Measurements from ENCODE around the gene PHLDA3.

PHLDA3 gene

GRCh38 chr1:201422436-201423030 lies 46.5 kb downstream of the PHLDA3 start:
- H3K27ac ChIP-seq (ENCODE audit: low read length), result no peak overlapping the region
- no peaks in the 10 kb centered on the region for H3K9me3 ChIP-seq (ENCODE audit: insufficient read depth, low read length)
- H3K4me3 ChIP-seq (ENCODE audit: low read length), result no peak overlapping the region
- H2AFZ ChIP-seq (ENCODE audit: low read depth, low read length), result no peak overlapping the region
- peaks cover 23% of the 10 kb centered on the region for H3K27me3 ChIP-seq (ENCODE audit: low read depth, low read length)
- H3K4me2 ChIP-seq (ENCODE audit: low read length), result no peak overlapping the region
- H3K36me3 ChIP-seq (replicated peaks; ENCODE audit: low read depth, low read length), result no peaks in the 10 kb centered on the region
- H3K9ac ChIP-seq (ENCODE audit: low read length), result no peak overlapping the region
- TF ChIP-seq CTCF (IDR thresholded peaks at IDR 0.05; ENCODE audit: low read depth, low read length) (no peak), EZH2phosphoT487 (IDR thresholded peaks at IDR 0.05; ENCODE audit: low read depth) (no peak)
- no peaks in the 10 kb centered on the region for H4K20me1 ChIP-seq (ENCODE audit: insufficient read depth, low read length)
- H3K79me2 ChIP-seq (ENCODE audit: low read length), result no peaks in the 10 kb centered on the region
- peaks cover 4% of the 10 kb centered on the region; the same call in 1 of the 2 replicates for H3K4me1 ChIP-seq (ENCODE audit: low read length)

GRCh38 chr1:201422026-201422425 lies 47.0 kb downstream of the PHLDA3 start:
- Histone ChIP-seq H3K4me3 (ENCODE audit: low read length) (no peak overlapping the region), H3K79me2 (ENCODE audit: low read length) (no peaks in the 10 kb centered on the region), H3K36me3 (replicated peaks; ENCODE audit: low read depth, low read length) (no peaks in the 10 kb centered on the region), H3K4me2 (ENCODE audit: low read length) (no peak overlapping the region), H3K9ac (ENCODE audit: low read length) (no peak overlapping the region), H4K20me1 (ENCODE audit: insufficient read depth, low read length) (no peaks in the 10 kb centered on the region), H3K4me1 (ENCODE audit: low read length) (peaks cover 4% of the 10 kb centered on the region; the same call in 1 of the 2 replicates), H3K27ac (ENCODE audit: low read length) (no peak overlapping the region), H3K9me3 (ENCODE audit: insufficient read depth, low read length) (no peaks in the 10 kb centered on the region), H3K27me3 (ENCODE audit: low read depth, low read length) (peaks cover 28% of the 10 kb centered on the region), H2AFZ (ENCODE audit: low read depth, low read length) (no peak overlapping the region)
- TF ChIP-seq EZH2phosphoT487 (IDR thresholded peaks at IDR 0.05; ENCODE audit: low read depth) (no peak), CTCF (IDR thresholded peaks at IDR 0.05; ENCODE audit: low read depth, low read length) (no peak)

- Histone ChIP-seq H3K9me3 (ENCODE audit: insufficient read depth, low read length) (no peaks in the 10 kb centered on the region), H3K4me2 (ENCODE audit: low read length) (no peak overlapping the region), H4K20me1 (ENCODE audit: insufficient read depth, low read length) (no peaks in the 10 kb centered on the region), H3K27ac (ENCODE audit: low read length) (no peak overlapping the region), H3K4me1 (ENCODE audit: low read length) (peaks cover 4% of the 10 kb centered on the region; the same call in 1 of the 2 replicates), H3K36me3 (replicated peaks; ENCODE audit: low read depth, low read length) (no peaks in the 10 kb centered on the region), H3K79me2 (ENCODE audit: low read length) (no peaks in the 10 kb centered on the region), H3K9ac (ENCODE audit: low read length) (no peak overlapping the region), H3K4me3 (ENCODE audit: low read length) (no peak overlapping the region), H2AFZ (ENCODE audit: low read depth, low read length) (no peak overlapping the region), H3K27me3 (ENCODE audit: low read depth, low read length) (peaks cover 37% of the 10 kb centered on the region)
- no peak for TF ChIP-seq EZH2phosphoT487 (IDR thresholded peaks at IDR 0.05; ENCODE audit: low read depth)
- TF ChIP-seq CTCF (IDR thresholded peaks at IDR 0.05; ENCODE audit: low read depth, low read length), result no peak
Measured at GRCh38 chr1:201421041-201421440, 47.9 kb downstream of the PHLDA3 start.

- Histone ChIP-seq H3K4me1 (ENCODE audit: low read length) (peaks cover 4% of the 10 kb centered on the region; the same call in 1 of the 2 replicates), H4K20me1 (ENCODE audit: insufficient read depth, low read length) (no peaks in the 10 kb centered on the region), H3K9me3 (ENCODE audit: insufficient read depth, low read length) (no peaks in the 10 kb centered on the region), H3K79me2 (ENCODE audit: low read length) (no peaks in the 10 kb centered on the region), H3K4me3 (ENCODE audit: low read length) (no peak overlapping the region), H2AFZ (ENCODE audit: low read depth, low read length) (no peak overlapping the region), H3K27ac (ENCODE audit: low read length) (no peak overlapping the region), H3K9ac (ENCODE audit: low read length) (no peak overlapping the region), H3K27me3 (ENCODE audit: low read depth, low read length) (peaks cover 42% of the 10 kb centered on the region), H3K4me2 (ENCODE audit: low read length) (no peak overlapping the region), H3K36me3 (replicated peaks; ENCODE audit: low read depth, low read length) (no peaks in the 10 kb centered on the region)
- TF ChIP-seq CTCF (IDR thresholded peaks at IDR 0.05; ENCODE audit: low read depth, low read length) (no peak), EZH2phosphoT487 (IDR thresholded peaks at IDR 0.05; ENCODE audit: low read depth) (no peak)
Measured at GRCh38 chr1:201420608-201421002, 48.4 kb downstream of the PHLDA3 start.

Measured in OCI-LY3 (cell line).